OCI-LY1 (cell line): ENCODE results near the gene IMP3.

ENCODE experiments used
- H2AFZ ChIP-seq: fragments of 200-600 bp; sonication (generic), shearing (Covaris generic); 2 replicates; pipeline ENCODE4 v1.6.0; 2014; ENCODE audit warnings: antibody characterized with exemption, mild to moderate bottlenecking, low read length
- H3F3A ChIP-seq: fragments of 200-600 bp; sonication (generic), shearing (Covaris generic); 2 replicates; pipeline ENCODE4 v1.6.0; 2014; ENCODE audit warnings: mild to moderate bottlenecking, antibody characterized with exemption, low read length, moderate library complexity; ENCODE audit not compliant: insufficient read depth
- H3K27ac ChIP-seq: fragments of 200-600 bp; sonication (generic); 2 replicates; pipeline ENCODE4 v1.5.1; 2014; ENCODE audit warnings: low read length, mixed run types, mild to moderate bottlenecking, low read depth; ENCODE audit not compliant: poor library complexity, severe bottlenecking
- H3K27me3 ChIP-seq: fragments of 200-600 bp; sonication (generic); 2 replicates; pipeline ENCODE4 v1.6.0; 2014; ENCODE audit warnings: antibody characterized with exemption, mild to moderate bottlenecking, low read length, moderate library complexity; ENCODE audit not compliant: insufficient read depth
- H3K36me3 ChIP-seq: fragments of 200-600 bp; sonication (generic); 2 replicates; pipeline ENCODE4 v1.6.1; 2014; ENCODE audit warnings: mild to moderate bottlenecking, antibody characterized with exemption, low read length, moderate library complexity, mixed read lengths; ENCODE audit not compliant: insufficient read depth
- H3K4me1 ChIP-seq: fragments of 200-600 bp; sonication (generic); 2 replicates; pipeline ENCODE4 v1.5.1; 2014; ENCODE audit warnings: mild to moderate bottlenecking, low read length, moderate library complexity; ENCODE audit not compliant: insufficient read depth, severe bottlenecking
- H3K4me2 ChIP-seq: fragments of 200-600 bp; sonication (generic), shearing (Covaris generic); 2 replicates; pipeline ENCODE4 v1.6.1; 2014; ENCODE audit warnings: low read length
- H3K4me3 ChIP-seq: fragments of 200-600 bp; sonication (generic); 2 replicates; pipeline ENCODE4 v1.5.1; 2014; ENCODE audit warnings: low read length, low read depth, mild to moderate bottlenecking, mixed read lengths; ENCODE audit not compliant: poor library complexity, severe bottlenecking
- H3K79me2 ChIP-seq: fragments of 200-600 bp; shearing (Covaris generic); 2 replicates; pipeline ENCODE4 v1.6.1; 2016; ENCODE audit warnings: mixed run types, low read length, mixed read lengths; ENCODE audit not compliant: insufficient read depth
- H3K9ac ChIP-seq: fragments of 200-600 bp; sonication (generic), shearing (Covaris generic); 2 replicates; pipeline ENCODE4 v1.6.1; 2014; ENCODE audit warnings: mild to moderate bottlenecking, low read length, mixed read lengths
- H3K9me2 ChIP-seq: fragments of 200-600 bp; sonication (generic), shearing (Covaris generic); 2 replicates; pipeline ENCODE4 v1.6.1; 2014; ENCODE audit warnings: low read depth, mild to moderate bottlenecking, low read length, mixed read lengths
- H3K9me3 ChIP-seq: fragments of 200-600 bp; shearing (Covaris generic); 2 replicates; pipeline ENCODE4 v1.6.1; 2014; ENCODE audit warnings: low read length, mixed read lengths
- H4K20me1 ChIP-seq: fragments of 200-600 bp; sonication (generic), shearing (Covaris generic); 2 replicates; pipeline ENCODE4 v1.6.0; 2016; ENCODE audit warnings: mild to moderate bottlenecking, low read length; ENCODE audit not compliant: insufficient read depth
- EZH2 ChIP-seq: fragments of 200-600 bp; sonication (generic), shearing (Covaris generic); IDR thresholded peaks from 2 replicates; pipeline ENCODE4 v1.8.0; 2017; ENCODE audit warnings: borderline replicate concordance, mixed run types, mild to moderate bottlenecking, antibody characterized with exemption, low read length, moderate library complexity, mixed read lengths
- TF ChIP-seq, protein P1 (sequence below): fragments of 200-600 bp; sonication (generic), shearing (Covaris generic); IDR thresholded peaks from 2 replicates; pipeline ENCODE4 v1.5.1; 2017; ENCODE audit warnings: mild to moderate bottlenecking, antibody characterized with exemption, low read length, moderate library complexity, mixed read lengths

IMP3 gene

DNA sequence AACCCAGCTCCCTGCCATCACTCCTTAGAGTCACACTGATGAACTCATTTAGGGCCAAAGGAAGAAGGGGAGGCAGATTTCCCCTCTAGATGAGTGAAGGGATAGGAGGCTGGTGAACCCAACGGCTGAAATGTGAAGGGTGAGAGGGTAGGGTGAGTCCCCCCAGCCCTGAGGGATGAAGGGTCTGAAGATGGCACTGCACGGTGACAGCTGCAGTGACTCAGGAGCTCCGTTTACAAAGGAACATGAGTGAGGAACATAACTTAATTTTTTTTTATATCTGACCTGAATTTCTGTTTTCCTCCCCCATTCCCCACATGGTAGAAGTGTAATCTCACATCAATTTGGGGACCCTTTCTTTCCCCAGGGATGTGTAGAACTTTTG lies 21.7 kb upstream of the IMP3 start:
- Histone ChIP-seq H3K9ac (no peak overlapping the region), H3K4me2 (no peak overlapping the region), H3F3A (no peaks in the 10 kb centered on the region), H3K79me2 (no peaks in the 10 kb centered on the region), H3K36me3 (no peaks in the 10 kb centered on the region), H4K20me1 (no peaks in the 10 kb centered on the region), H3K4me3 (no peak overlapping the region), H3K27me3 (peaks cover 16% of the 10 kb centered on the region; the same call in 1 of the 2 replicates), H2AFZ (no peak overlapping the region), H3K9me2 (no peaks in the 10 kb centered on the region), H3K9me3 (no peaks in the 10 kb centered on the region), H3K27ac (no peak overlapping the region), H3K4me1 (no peaks in the 10 kb centered on the region)
- TF ChIP-seq EZH2: no peak
- TF ChIP-seq, protein P1, sequence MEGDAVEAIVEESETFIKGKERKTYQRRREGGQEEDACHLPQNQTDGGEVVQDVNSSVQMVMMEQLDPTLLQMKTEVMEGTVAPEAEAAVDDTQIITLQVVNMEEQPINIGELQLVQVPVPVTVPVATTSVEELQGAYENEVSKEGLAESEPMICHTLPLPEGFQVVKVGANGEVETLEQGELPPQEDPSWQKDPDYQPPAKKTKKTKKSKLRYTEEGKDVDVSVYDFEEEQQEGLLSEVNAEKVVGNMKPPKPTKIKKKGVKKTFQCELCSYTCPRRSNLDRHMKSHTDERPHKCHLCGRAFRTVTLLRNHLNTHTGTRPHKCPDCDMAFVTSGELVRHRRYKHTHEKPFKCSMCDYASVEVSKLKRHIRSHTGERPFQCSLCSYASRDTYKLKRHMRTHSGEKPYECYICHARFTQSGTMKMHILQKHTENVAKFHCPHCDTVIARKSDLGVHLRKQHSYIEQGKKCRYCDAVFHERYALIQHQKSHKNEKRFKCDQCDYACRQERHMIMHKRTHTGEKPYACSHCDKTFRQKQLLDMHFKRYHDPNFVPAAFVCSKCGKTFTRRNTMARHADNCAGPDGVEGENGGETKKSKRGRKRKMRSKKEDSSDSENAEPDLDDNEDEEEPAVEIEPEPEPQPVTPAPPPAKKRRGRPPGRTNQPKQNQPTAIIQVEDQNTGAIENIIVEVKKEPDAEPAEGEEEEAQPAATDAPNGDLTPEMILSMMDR: no peak

DNA sequence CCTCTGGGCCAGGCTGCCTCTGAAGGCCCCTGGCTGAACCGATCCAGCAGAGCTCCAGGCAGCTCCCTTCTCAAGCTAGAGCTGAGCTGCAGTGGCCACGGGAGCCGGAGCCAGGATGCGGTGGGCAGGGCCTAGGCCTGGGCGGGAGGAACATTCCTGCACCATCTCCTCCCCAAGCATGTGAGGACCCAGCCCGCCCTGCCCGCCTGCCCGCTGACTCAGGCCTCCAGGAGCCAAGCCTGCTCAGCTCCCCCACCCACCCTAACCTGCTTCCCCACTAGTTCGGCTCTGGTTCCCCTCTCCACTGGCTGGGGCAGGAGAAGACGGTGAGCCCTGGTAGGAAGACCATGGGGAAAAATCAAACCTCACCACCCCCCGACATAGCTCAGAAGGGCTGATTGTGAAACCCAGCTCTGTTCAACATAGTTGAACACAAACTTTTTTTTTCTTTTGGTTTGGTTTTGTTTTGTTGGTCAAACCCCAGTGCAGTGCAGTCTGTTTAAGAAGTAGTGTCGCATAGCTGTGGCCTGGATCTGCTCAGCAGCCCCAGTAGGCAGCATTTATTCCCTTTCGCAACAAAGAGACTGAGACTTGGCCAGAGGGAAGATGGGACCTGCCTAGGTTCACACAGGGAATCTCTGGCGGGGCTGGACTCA lies 21.2 kb upstream of the IMP3 start:
- Histone ChIP-seq H3K4me3 (no peak overlapping the region), H3K9ac (no peak overlapping the region)

DNA sequence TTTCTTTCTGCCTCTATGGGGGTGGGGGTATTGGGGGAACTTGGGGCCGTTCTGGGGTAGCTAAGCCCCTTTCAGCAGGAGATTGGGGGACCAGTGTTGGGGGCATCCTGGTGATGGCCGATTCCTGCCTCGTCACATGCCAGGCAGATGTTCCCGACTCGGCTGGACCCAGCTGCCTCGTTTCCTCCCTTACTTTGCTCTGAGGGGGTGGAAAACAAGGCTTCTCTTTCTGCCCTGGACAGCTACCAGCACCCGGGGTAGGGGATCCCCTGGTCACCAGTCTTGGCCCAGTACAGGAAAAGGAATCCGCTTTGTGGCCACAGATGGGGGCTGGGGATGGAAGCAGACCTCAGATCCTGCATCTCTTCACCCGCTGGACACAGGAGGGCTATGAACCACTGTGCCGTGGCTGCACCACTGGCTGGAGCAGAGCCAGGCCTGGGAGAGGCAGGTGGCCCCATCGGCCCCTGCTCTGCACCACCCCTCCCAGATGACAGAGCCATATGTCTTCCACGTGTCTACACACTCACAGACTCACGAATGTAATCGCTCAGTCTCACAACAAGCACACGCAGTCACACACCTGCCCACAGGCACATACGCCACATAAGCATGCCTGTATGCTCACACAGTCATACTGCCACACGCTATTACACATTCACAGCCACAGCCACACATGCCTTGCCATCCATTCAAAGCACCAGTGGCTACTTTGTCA lies 20.1 kb upstream of the IMP3 start:
- H3K27me3 ChIP-seq: peaks cover 16% of the 10 kb centered on the region; the same call in 1 of the 2 replicates
- no peak overlapping the region for H3K9ac ChIP-seq
- no peaks in the 10 kb centered on the region for H3K79me2 ChIP-seq
- no peaks in the 10 kb centered on the region for H3K4me1 ChIP-seq
- no peaks in the 10 kb centered on the region for H3F3A ChIP-seq
- H3K4me2 ChIP-seq: no peak overlapping the region
- no peak overlapping the region for H3K27ac ChIP-seq
- H3K36me3 ChIP-seq: no peaks in the 10 kb centered on the region
- TF ChIP-seq, protein P1: no peak
- TF ChIP-seq EZH2: no peak
- H2AFZ ChIP-seq: no peak overlapping the region
- H3K9me2 ChIP-seq: no peaks in the 10 kb centered on the region
- no peaks in the 10 kb centered on the region for H3K9me3 ChIP-seq
- no peak overlapping the region for H3K4me3 ChIP-seq
- H4K20me1 ChIP-seq: no peaks in the 10 kb centered on the region

More for the DNA sequence above, 21.2 kb upstream of the IMP3 start:
- H4K20me1 ChIP-seq: no peaks in the 10 kb centered on the region
- no peak overlapping the region for H3K27ac ChIP-seq
- no peaks in the 10 kb centered on the region for H3K9me2 ChIP-seq
- no peaks in the 10 kb centered on the region for H3K79me2 ChIP-seq
- H3F3A ChIP-seq: no peaks in the 10 kb centered on the region
- no peak overlapping the region for H3K4me2 ChIP-seq
- H3K9me3 ChIP-seq: no peaks in the 10 kb centered on the region
- H3K4me1 ChIP-seq: no peaks in the 10 kb centered on the region
- H3K27me3 ChIP-seq: peaks cover 16% of the 10 kb centered on the region; the same call in 1 of the 2 replicates
- TF ChIP-seq, protein P1: no peak
- no peak for TF ChIP-seq EZH2
- H2AFZ ChIP-seq: no peak overlapping the region
- no peaks in the 10 kb centered on the region for H3K36me3 ChIP-seq
